GM21423 (cell line): ENCODE results near the gene OPHN1.

Experiments used
- ATAC-seq: cut with Tn5 transposase; IDR thresholded peaks from one replicate; pipeline ENCODE4 v1.9.1; 2021; ENCODE audit warnings: mild to moderate bottlenecking, moderate library complexity; ENCODE audit not compliant: unreplicated experiment

Gene OPHN1, protein sequence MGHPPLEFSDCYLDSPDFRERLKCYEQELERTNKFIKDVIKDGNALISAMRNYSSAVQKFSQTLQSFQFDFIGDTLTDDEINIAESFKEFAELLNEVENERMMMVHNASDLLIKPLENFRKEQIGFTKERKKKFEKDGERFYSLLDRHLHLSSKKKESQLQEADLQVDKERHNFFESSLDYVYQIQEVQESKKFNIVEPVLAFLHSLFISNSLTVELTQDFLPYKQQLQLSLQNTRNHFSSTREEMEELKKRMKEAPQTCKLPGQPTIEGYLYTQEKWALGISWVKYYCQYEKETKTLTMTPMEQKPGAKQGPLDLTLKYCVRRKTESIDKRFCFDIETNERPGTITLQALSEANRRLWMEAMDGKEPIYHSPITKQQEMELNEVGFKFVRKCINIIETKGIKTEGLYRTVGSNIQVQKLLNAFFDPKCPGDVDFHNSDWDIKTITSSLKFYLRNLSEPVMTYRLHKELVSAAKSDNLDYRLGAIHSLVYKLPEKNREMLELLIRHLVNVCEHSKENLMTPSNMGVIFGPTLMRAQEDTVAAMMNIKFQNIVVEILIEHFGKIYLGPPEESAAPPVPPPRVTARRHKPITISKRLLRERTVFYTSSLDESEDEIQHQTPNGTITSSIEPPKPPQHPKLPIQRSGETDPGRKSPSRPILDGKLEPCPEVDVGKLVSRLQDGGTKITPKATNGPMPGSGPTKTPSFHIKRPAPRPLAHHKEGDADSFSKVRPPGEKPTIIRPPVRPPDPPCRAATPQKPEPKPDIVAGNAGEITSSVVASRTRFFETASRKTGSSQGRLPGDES

DNA sequence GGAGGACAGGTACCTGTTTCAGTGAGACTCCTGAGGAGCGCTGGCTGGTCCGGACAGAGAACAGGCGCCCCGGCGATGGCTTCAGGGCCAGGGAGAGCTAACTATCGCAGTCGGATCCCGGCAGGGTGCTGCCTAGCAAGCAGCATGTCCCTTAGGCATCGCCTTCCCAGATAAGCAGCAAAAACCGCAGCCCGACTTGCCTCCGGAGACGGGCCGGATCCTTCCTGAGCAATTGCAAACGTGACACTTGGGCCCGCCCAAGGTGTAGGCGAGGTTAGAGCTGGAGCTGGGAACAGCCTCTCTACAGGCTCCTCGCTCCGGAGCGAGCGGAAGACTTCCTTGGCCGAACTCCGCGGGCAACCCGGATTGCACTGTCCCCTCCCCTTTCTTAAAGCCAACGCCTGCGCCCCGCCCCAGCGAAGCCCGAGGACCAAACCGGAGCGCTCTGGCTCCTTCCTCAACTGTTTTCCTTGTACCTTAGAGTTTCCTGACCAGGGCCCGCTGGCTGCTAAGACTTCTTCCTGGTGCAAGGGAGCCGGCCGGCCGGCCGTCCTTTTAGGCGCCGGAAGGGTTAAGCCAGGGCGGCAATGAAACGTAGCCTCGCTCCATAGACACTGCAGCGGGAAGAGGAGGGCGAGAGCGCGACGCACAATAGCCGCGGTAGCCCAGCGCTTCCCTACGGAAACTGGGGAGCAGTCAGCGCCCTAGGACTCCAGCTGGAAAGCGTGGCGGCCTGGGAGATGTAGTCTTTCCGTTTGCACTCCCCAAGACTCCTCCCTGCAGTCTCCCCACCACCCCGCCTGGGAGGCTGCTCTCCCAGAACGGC, at the start of gene OPHN1:
Gene OPHN1, minus strand, starts transcription at position 341 of the 826 bp plus-strand sequence. CDS start 475 bp downstream, outside the sequence.
- peak; percentile 59 for ATAC-seq

DNA sequence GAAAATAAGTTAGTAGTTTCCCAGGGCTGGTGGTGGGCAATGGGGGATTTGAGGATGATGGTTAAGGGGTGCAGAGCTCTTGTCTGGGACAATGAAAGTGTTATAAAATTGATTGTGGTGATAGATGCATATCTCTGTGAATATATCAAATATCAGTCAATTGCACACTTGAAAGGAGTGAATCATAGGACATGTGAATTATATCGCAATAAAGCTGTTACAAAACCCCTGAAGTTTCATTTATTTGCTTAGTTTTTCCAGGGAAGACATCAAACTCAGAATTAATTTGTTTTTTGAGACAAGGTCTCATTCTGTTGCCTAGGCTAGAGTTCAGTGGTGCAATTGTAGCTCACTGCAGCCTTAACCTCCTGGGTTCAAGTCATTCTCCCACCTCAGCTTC, 47.7 kb upstream of the OPHN1 start:
- no peak for ATAC-seq

DNA sequence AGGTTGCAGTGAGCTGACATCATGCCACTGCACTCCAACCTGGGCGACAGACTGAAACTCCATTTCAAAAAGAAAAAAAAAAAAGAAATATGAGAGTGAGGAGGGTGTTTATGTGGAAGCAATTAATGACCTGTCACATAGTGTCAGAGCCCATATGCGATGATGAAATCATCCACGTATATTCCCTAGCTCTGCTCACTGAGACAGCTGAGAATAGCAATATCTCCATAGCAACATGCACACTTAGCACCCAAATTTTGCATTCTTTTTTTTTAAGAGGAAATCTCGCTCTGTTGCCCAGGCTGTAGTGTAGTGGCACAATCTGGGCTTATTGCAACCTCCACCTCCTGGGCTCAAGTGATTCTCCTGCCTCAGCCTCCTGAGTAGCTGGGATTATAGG, 31.5 kb upstream of the OPHN1 start:
- no peak for ATAC-seq

DNA sequence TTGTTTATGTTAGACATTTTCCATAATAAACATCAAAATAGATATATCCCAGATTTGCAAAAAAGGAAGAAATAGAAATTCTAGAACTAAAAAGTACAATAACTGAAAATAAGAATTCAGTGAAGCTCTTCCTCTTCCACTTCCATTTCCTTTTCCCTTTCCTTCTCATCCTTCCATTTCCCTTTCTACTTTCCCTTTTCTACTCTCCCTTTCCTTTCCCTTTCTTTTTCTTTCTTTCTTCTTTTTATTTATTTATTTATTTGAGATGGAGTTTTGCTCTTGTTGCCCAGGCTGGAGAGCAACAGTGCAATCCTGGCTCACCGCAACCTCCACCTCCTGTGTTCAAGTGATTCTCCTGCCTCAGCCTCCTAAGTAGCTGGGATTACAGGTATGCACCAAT, 30.6 kb upstream of the OPHN1 start:
- no peak for ATAC-seq

DNA sequence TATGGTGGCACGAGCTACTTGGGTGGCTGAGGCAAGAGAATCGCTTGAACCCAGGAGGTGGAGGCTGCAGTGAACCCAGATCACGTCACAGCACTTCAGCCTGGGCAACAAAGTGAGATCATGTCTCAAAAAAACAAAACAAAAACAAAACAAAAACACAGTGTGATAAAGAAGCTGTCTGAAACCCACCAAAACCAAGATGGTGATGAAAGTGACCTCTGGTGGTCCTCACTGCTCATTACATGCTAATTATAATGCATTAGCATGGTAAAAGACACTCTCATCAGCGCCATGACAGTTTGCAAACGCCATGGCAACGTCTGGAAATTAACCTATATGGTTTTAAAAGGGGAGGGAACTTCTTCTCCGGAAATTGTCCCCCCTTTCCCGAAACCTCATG, 29.4 kb upstream of the OPHN1 start:
- peak; percentile 64 for ATAC-seq

DNA sequence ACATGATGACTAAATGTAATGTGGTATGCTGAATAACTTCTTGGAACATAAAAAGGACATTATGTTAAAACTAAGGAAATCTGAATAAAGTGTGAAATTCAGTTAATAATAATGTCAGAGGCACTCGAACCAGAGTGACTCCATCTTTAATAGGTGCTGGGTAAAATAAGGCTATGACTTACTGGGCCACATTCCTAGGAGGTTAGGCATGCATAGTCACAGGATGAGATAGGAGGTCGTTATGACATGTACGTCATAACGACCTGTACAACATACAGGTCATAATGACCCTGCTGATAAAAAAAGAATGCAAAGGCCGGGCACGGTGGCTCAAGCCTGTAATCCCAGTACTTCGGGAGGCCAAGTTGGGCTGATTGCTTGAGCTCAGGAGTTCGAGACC, 28.9 kb upstream of the OPHN1 start:
- no peak for ATAC-seq

DNA sequence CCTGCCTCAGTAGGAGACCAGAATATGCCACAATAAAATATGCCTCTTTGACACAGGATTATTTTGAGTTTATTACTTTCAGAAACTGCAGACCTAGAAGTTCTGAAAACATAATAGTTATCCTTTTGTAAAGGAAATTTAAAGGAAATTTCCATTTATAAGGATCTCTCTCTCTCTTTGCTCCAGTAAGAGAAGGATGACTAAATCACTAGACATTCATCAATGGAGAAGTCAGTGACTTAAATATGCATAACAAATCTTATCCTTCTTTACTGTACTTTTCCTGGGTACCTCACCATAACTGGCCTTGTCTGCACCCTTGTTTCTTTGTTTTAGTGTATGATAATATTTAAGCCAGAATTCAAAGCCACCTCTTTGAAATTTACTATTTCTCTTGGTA, 28.3 kb upstream of the OPHN1 start:
- ATAC-seq = no peak

DNA sequence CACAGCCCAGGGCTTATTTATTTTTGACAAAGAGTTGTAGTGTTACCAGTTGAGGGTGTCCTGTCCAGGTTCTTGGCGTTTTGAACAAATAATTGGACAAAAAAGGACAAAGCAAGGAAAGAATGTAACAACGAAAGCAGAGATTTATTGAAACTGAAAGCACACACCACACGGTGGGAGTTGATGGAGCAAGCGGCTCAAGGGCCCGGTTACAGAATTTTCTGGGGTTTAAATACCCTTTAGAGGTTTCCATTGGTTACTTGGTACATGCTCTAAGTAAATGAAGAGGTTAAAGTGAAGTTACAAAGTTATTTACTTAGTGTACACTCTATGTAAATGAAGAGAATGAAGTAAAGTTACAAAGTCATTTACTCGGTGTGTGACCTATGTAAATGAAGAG, 27.8 kb upstream of the OPHN1 start:
- ATAC-seq = no peak

DNA sequence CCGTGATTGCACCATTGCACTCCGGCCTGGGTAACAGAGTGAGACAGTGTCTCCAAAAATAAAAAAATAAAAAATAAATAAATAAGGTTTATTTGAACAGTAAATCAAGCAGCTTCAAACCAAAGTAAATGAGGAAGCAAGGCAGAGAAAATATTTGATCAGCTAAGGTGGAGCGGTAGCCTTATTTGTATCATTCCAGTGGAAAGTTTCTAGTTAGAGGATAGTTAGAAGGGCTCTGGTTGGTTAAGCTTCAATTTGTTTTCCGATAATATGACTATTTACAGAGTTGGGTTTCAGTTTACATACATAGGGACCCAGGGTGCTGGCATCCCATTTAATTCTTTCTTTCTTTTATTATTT, 21.8 kb upstream of the OPHN1 start:
- ATAC-seq = no peak

DNA sequence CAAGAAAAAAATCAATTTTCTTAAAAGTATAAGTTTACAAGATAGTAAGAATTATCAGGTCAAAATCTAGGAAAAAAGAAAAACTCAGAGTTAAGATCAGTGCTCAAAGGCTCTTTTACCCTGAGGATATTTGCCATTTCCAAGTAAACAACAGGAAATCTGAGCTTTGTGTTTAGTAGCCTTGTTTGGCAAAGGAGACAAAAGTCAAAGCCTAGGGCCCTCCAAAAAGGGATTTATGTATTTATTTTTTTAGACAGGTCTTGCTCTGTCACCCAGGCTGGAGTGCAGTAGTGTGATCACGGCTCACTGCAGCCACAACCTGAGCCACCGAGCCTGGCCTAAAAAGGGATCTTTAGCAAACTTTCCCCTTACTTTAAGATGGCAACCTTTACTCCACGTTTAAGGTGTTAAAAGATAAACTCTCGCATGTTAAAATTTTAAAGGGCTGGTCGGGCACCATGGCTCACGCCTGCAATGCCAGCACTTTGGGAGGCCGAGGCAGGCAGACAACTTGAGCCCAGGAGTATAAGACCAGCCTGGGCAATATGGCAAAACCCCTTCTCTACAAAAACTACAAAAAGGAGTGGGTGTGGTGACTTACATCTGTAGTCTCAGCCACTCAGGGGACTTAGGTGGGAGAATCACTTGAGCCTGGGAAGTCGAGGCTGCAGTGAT, 21.3 kb upstream of the OPHN1 start:
- no peak for ATAC-seq

DNA sequence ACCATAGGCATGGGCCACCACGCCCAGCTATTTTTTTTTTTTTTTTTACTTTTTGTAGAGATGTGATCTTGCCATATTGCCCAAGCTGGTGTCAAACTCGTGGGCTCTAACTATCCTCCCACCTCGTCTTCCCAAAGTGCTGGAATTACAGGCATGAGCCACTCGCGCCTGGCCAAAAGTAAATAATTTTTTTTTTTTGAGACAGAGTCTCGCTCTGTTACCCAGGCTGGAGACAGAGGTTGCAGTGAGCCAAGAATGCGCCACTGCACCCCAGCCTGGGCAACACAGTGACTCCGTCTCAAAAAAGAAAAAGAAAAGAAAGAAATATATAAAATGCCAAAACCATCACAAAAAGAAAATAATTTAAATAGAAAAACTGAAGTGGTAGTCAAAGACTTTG, 18.4 kb upstream of the OPHN1 start:
- no peak for ATAC-seq

DNA sequence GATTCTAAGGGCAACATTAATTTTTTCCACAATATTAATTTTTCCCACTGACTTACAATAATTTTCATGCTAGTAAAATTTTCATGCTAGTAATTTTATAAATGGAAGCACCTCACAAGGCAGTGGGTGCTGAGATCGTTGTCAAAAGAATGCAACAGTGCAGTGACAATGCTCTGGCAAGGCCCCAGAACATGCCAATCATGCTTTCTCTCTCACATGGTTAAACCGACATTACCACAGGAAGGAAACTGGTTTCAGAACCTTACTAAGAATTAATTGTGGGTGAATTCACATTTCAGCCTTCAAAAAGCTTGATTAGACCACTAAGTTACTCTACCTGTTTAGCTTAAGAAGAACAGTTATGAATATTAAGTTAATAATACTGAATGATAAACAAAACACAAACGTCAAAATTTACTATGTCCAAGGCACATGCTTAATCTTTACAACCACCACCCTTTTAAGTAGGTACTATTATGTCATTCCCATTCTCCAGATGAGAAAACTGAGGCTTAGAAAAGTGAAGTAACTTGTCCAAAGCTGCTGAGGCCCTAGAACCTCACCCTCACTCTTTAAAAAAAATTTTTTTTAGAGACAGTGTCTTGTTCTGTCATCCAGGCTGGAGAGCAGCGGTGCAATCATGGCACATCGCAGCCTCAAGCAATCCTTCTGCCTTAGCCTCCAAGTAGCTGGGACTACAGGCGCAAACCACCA, 10.0 kb upstream of the OPHN1 start:
- ATAC-seq = peak; percentile 78

DNA sequence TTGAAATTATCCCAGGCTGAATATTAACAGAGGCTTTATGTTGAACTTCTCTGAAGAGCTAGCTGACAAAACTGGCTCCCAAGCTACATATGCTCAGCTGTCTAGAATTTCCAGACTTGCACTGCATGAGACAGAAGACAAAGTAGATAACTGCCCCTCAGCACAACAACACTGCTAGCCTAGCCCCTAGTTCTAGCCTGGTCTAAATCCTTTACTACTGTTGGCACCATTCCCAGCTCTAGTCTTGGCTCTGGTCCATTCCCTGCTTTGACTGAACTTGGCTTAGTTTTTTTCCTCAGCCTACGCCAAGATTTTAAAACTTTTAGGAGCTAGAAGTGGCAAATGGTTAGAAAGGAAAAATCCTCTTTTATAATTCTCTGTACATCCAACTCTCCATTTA, 7.6 kb upstream of the OPHN1 start:
- no peak for ATAC-seq

DNA sequence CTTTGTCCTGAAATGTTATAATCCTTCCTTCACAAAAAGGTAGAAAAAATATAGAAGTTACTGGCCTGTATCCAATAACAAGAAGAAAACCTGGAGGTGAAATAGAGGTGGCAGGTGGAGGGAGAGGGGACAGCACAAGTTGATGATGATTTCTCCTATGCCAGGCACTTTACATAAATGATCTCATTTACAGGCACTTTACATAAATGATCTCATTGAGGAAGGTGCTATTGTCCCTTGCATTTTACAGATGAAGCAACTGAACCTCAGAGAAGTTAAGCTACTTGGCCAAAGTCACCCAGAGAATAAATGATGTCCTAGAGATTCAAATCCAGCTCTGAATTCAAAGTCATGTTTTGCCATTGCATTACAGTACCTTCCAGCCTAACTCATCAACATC, 7.1 kb upstream of the OPHN1 start:
- no peak for ATAC-seq

DNA sequence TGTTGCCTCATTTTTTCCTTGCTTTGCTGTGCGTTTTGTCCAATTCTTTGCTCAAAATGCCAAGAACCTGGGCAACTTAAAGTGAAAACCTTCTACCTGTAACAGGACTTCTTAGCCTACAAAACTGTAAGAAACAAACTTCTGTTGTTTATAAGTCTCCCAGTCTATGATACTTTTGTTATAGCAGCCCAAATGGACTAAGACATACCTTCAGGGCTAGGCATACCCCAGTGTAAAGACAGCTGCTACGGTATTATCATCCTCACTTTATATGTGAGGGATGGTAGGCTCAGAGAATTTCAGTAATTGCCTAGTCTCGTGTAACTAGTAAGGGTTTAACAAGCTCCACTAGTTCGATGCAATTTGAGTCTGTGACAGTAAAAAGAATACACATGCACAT, 6.0 kb upstream of the OPHN1 start:
- no peak for ATAC-seq

DNA sequence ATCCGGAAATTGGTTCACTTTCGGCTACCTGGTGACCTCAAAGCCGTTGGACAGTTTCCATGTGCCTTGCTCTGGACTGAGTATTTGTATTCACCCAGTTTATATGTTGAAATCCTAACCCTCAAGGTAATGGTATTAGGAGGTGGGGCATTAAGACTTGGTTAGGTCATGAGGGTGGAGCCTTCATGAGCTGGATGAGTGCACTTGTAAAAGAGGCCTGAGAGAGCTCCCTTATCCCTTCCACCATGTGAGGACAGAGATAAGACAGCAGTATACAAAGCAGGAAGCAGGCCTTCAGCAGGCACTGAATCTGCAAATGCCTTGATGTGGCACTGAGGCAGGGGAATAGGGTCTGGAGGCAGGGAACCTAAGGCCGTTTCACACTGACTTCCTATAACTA, 5.3 kb upstream of the OPHN1 start:
- no peak for ATAC-seq

DNA sequence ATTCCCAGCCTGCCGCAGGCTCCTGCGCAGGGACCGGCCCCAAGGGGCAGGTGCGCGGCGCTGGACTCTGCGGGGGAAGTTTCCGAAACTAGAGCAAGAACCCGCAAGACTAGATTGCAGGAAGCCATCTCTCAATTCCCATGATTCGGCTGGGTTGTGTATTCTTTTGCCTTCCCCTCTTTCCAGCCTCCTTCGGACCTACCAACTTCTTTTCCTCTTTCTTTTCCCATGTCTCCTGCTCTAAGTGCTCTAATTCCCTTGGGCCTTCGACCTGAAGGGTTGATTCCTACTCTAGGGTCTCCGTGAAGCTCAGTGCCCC, 645 bp upstream of the OPHN1 start:
- no peak for ATAC-seq

DNA sequence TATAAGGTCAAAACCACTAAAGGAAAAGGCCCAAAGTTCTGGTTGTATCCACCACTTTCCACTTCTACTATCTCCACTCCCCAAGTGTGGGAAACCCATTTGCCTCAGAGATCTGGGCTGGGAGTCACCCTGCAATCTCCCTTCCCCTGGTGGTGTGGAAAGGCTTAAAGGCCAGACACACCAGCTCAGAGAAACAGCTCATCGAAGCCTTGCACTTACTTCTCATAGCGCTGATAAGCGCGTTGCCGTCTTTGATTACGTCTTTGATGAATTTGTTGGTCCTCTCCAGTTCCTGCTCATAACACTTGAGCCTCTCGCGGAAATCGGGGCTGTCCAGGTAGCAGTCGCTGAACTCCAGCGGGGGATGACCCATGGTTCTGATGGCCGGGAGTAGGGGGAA, 647 bp downstream of the OPHN1 start:
- no peak for ATAC-seq

DNA sequence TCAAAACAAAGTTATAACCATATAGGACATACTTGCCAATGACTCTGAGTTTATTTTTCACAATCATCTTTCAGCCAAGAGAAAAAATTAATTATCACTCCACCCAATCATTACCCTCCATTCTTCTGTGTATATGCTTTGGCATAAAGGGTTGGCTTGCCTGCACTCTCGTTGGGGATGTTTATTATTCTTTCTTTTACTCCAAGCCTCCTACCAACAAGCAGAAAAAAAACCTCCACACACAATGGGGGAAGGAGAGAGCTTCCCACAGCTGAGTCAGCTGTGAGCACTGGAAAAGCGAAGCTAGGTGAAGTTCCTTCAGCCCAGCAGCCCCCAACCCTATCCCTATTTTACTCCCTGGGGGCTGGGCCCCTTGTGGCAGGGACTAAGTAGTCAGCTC, 1.5 kb downstream of the OPHN1 start:
- ATAC-seq = no peak

DNA sequence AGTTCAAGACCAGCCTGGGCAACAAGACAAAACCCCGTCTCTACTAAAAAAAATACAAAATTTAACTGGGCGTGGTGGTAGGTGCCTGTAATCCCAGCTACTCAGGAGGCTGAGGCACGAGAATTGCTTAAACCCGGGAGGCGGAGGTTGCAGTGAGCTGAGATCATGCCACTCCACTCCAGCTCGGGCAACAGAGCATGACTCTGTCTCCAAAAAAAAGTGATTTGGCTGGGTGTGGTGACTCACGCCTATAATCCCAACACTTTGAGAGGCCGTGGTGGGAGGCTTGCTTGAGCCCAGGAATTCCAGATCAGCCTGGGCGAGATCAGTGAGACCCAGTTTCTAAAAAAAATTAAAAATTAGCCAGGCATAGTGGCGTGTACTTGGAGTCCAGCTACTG, 4.1 kb downstream of the OPHN1 start:
- ATAC-seq = no peak

DNA sequence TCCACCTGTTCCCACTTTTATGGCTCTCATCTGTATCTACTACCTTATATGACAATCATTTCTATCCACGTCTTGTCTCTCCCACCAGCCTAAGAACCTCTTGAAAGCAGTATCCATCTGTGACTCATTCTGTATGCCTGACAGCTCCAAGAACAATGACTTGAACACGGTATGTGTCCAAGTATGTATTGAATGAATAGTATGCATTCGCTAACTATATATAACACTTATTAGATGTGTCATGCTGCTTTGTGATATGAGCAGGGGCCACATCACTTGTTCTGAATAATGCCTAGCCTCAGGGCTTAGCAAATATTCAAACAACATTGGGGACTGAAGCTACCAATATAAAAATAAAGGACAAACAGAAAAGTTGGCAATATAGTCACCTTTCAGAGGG, 4.9 kb downstream of the OPHN1 start:
- no peak for ATAC-seq
